Liver (tissue), 9 donors: ENCODE results near the gene SGSH. TPM values are rescaled to one million over a fixed set of nuclear protein-coding genes. Genes with fewer than 3 reads are reported as not detected.

Experiments used
- DNase-seq: peaks from one replicate; pipeline ENCODE4 v3.0.0-alpha.2; 2017; ENCODE audit warnings: low spot score
- H3K27ac ChIP-seq, 2 donors: one replicate each; pipeline ENCODE4 v1.7.0; 2013; ENCODE audit warnings: inconsistent platforms in 2 of 2, low read length in 2 of 2, control low read depth in 1 of 2, low read depth in 1 of 2, mild to moderate bottlenecking in 1 of 2
- H3K27me3 ChIP-seq, 4 donors: one replicate each; pipeline versions ENCODE4 v1.6.1 to v1.7.0; 2013; ENCODE audit warnings: low read length in 3 of 4, inconsistent platforms in 1 of 4, mild to moderate bottlenecking in 1 of 4, moderate library complexity in 1 of 4; ENCODE audit not compliant: control insufficient read depth in 4 of 4, insufficient read depth in 4 of 4
- H3K36me3 ChIP-seq, 4 donors: one replicate each; pipeline versions ENCODE4 v1.6.1 to v1.7.0; 2013; ENCODE audit warnings: low read length in 3 of 4, mild to moderate bottlenecking in 3 of 4, low read depth in 1 of 4, moderate library complexity in 1 of 4; ENCODE audit not compliant: control insufficient read depth in 4 of 4, insufficient read depth in 3 of 4
- H3K4me1 ChIP-seq, 4 donors: one replicate each; pipeline versions ENCODE4 v1.6.1 to v1.7.0; 2013; ENCODE audit warnings: low read length in 3 of 4, mild to moderate bottlenecking in 3 of 4, moderate library complexity in 1 of 4; ENCODE audit not compliant: control insufficient read depth in 4 of 4, insufficient read depth in 4 of 4
- H3K4me3 ChIP-seq, 3 donors: one replicate each; pipeline versions ENCODE4 v1.6.1 to v1.7.0; 2013; ENCODE audit warnings: low read length in 3 of 3, control low read depth in 1 of 3, low read depth in 1 of 3, mild to moderate bottlenecking in 1 of 3
- H3K9ac ChIP-seq, 2 donors: one replicate each; pipeline ENCODE4 v1.7.0; 2013; ENCODE audit warnings: low read length in 2 of 2, mild to moderate bottlenecking in 2 of 2, moderate library complexity in 2 of 2, control low read depth in 1 of 2, low read depth in 1 of 2
- H3K9me3 ChIP-seq, 4 donors: one replicate each; pipeline versions ENCODE4 v1.6.1 to v1.7.0; 2013; ENCODE audit warnings: low read length in 3 of 4; ENCODE audit not compliant: control insufficient read depth in 4 of 4
- ATF3 ChIP-seq: IDR thresholded peaks from 2 replicates; pipeline ENCODE4 v1.6.1; 2016; ENCODE audit warnings: antibody characterized with exemption
- CTCF ChIP-seq: fragments of 150-350 bp; IDR thresholded peaks from 2 replicates; pipeline ENCODE4 v1.5.1; 2017; ENCODE audit warnings: improper control_type of control experiment, low read depth, low read length; ENCODE audit not compliant: missing input control
- EGR1 ChIP-seq, 2 donors: IDR thresholded peaks; 2 replicates each; pipeline ENCODE4 v1.6.1; 2016 to 2018; ENCODE audit warnings: antibody characterized with exemption in 2 of 2, low read depth in 2 of 2
- FOXA1 ChIP-seq: IDR thresholded peaks from 2 replicates; pipeline ENCODE4 v1.6.1; 2016; ENCODE audit warnings: antibody characterized with exemption
- FOXA2 ChIP-seq: IDR thresholded peaks from 2 replicates; pipeline ENCODE4 v1.6.1; 2016; ENCODE audit warnings: antibody characterized with exemption
- GABPA ChIP-seq, 2 donors: IDR thresholded peaks in 1 of 2; conservative IDR thresholded peaks in 1 of 2; 2 replicates each; pipeline ENCODE4 v1.6.1; 2016; ENCODE audit warnings: antibody characterized with exemption in 2 of 2, mild to moderate bottlenecking in 1 of 2, moderate library complexity in 1 of 2
- HNF4A ChIP-seq, 2 donors: conservative IDR thresholded peaks; 2 replicates each; pipeline ENCODE4 v1.6.1; 2016; ENCODE audit warnings: antibody characterized with exemption in 2 of 2, mild to moderate bottlenecking in 2 of 2
- HNF4G ChIP-seq: IDR thresholded peaks from 2 replicates; pipeline ENCODE4 v1.6.1; 2016; ENCODE audit warnings: antibody characterized with exemption
- JUND ChIP-seq, 2 donors: IDR thresholded peaks; 2 replicates each; pipeline ENCODE4 v1.6.1; 2016; ENCODE audit warnings: antibody characterized with exemption in 2 of 2
- MAX ChIP-seq: IDR thresholded peaks from 2 replicates; pipeline ENCODE4 v1.6.1; 2016; ENCODE audit warnings: antibody characterized with exemption
- NR2F2 ChIP-seq: IDR thresholded peaks from 2 replicates; pipeline ENCODE4 v1.6.1; 2016; ENCODE audit warnings: antibody characterized with exemption
- RAD21 ChIP-seq, 2 donors: IDR thresholded peaks; 2 replicates each; pipeline ENCODE4 v1.6.1; 2016; ENCODE audit warnings: antibody characterized with exemption in 2 of 2, mild to moderate bottlenecking in 2 of 2
- REST ChIP-seq: IDR thresholded peaks from 2 replicates; pipeline ENCODE4 v1.6.1; 2016; ENCODE audit warnings: antibody characterized with exemption, mild to moderate bottlenecking
- RXRA ChIP-seq, 2 donors: IDR thresholded peaks; 2 replicates each; pipeline ENCODE4 v1.6.1; 2017 to 2018; ENCODE audit warnings: antibody characterized with exemption in 2 of 2, mild to moderate bottlenecking in 1 of 2
- SP1 ChIP-seq: IDR thresholded peaks from 2 replicates; pipeline ENCODE4 v1.6.1; 2018; ENCODE audit warnings: antibody characterized with exemption, mild to moderate bottlenecking
- TAF1 ChIP-seq: conservative IDR thresholded peaks from 2 replicates; pipeline ENCODE4 v1.6.1; 2016; ENCODE audit warnings: antibody characterized with exemption, mild to moderate bottlenecking
- YY1 ChIP-seq: IDR thresholded peaks from 2 replicates; pipeline ENCODE4 v1.6.1; 2016; ENCODE audit warnings: antibody characterized with exemption, mild to moderate bottlenecking
- ZBTB33 ChIP-seq: IDR thresholded peaks from 2 replicates; pipeline ENCODE4 v1.6.1; 2016; ENCODE audit warnings: antibody characterized with exemption
- WGBS: extraction: QIAGEN DNeasy Blood & Tissue Kit; methylation state at CpG from one replicate; pipeline ENCODE4 v1.1.7; 2013; 5-methylcytosine and 5-hydroxymethylcytosine counted together
- polyA plus RNA-seq, 2 donors: library from polyadenylated mRNA; stranded (reverse) in 1 of 2; unstranded in 1 of 2; fragments of 200-250 nt in 1 of 2; fragments of >200 nt in 1 of 2; fragmentation: Nextera tagmentation in 1 of 2; extraction: Ambion mirVana in 1 of 2; gene quantifications; one replicate each; pipeline versions ENCODE4 v1.2.1 to v1.2.3, GENCODE V29; 2013 to 2015
- total RNA-seq, 2 donors: library from RNA; depleted of rRNA; stranded (reverse); fragments of >200 nt; gene quantifications; one replicate each; pipeline ENCODE4 v1.2.3, GENCODE V29; 2014
- donor health status: healthy.
- donor health status: healthy.
- donor health status: healthy.
- donor health status: healthy.
- donor health status: healthy.

Gene SGSH
- total and polyA plus RNA-seq, 4 donors = 5.8 to 19.8 (median 12.9) TPM

GRCh38 chr17:80198144-80198661, 21.9 kb downstream of the SGSH start:
- no peak for DNase-seq
- TF ChIP-seq CTCF (no peak), MAX (no peak), YY1 (no peak), SP1 (no peak)
- Histone ChIP-seq H3K27ac (no peak overlapping the region), H3K4me3 (no peak overlapping the region), H3K9me3 (no peaks in the 10 kb centered on the region), H3K9ac (no peak overlapping the region), H3K4me1 (peaks cover 0 to 7% (median 3%) of the 10 kb centered on the region in 4 donors), H3K27me3 (no peaks in the 10 kb centered on the region), H3K36me3 (no peaks in the 10 kb centered on the region)
- WGBS = 82% methylated on average over 27 of the region's 27 CpGs

GRCh38 chr17:80196652-80197051, 23.5 kb downstream of the SGSH start:
- no peaks in the 10 kb centered on the region for H3K27me3 ChIP-seq
- H3K4me3 ChIP-seq = no peak overlapping the region
- no peaks in the 10 kb centered on the region for H3K36me3 ChIP-seq
- no peak for DNase-seq
- no peak overlapping the region for H3K27ac ChIP-seq
- H3K4me1 ChIP-seq = peaks cover 0 to 7% (median 3%) of the 10 kb centered on the region in 4 donors
- H3K9ac ChIP-seq = no peak overlapping the region
- TF ChIP-seq ZBTB33 (no peak), SP1 (no peak), YY1 (no peak), CTCF (no peak), RAD21 (IDR thresholded peaks at IDR 0.05) (no peak), GABPA (IDR thresholded peaks at IDR 0.05 in 1 of 2, conservative IDR thresholded peaks at IDR 0.05 in 1 of 2) (no peak), HNF4G (no peak), MAX (no peak), TAF1 (no peak), ATF3 (no peak), HNF4A (conservative IDR thresholded peaks at IDR 0.05) (no peak), RXRA (IDR thresholded peaks at IDR 0.05) (no peak), NR2F2 (no peak), FOXA1 (no peak), JUND (IDR thresholded peaks at IDR 0.05) (no peak), EGR1 (IDR thresholded peaks at IDR 0.05; ENCODE audit: low read depth in 2 of 2) (no peak), FOXA2 (no peak), REST (no peak)
- H3K9me3 ChIP-seq = no peaks in the 10 kb centered on the region
- 93% methylated on average over 7 of the region's 7 CpGs for WGBS
